Urinary bladder (tissue), 4 donors: ENCODE measurements around the gene TIAM1. TPM values are rescaled to one million over a fixed set of nuclear protein-coding genes. Genes with fewer than 3 reads are reported as not detected.

Experiments used
- DNase-seq: peaks from one replicate; pipeline ENCODE4 v3.0.0-alpha.2; 2015; ENCODE audit errors: extremely low spot score
- H3K27ac ChIP-seq: one replicate; pipeline ENCODE4 v1.5.1; 2013; ENCODE audit warnings: low read depth, mild to moderate bottlenecking, moderate library complexity
- H3K36me3 ChIP-seq: one replicate; pipeline ENCODE4 v1.6.1; 2013; ENCODE audit warnings: mild to moderate bottlenecking, moderate library complexity; ENCODE audit not compliant: insufficient read depth
- H3K4me1 ChIP-seq: one replicate; pipeline ENCODE4 v1.6.1; 2013; ENCODE audit warnings: mild to moderate bottlenecking, moderate library complexity; ENCODE audit not compliant: insufficient read depth
- H3K4me3 ChIP-seq: one replicate; pipeline ENCODE4 v1.5.1; 2013; ENCODE audit warnings: low read depth, low read length
- WGBS: extraction: QIAGEN DNeasy Blood & Tissue Kit; methylation state at CpG from one replicate; pipeline ENCODE4 v1.1.7; 2013; 5-methylcytosine and 5-hydroxymethylcytosine counted together
- polyA plus RNA-seq: library from polyadenylated mRNA; stranded (reverse); fragments of 200-250 nt; gene quantifications from one replicate; pipeline ENCODE4 v1.2.3, GENCODE V29; 2013
- total RNA-seq: library from RNA; depleted of rRNA; stranded (reverse); fragments of >200 nt; gene quantifications from one replicate; pipeline ENCODE4 v1.2.3, GENCODE V29; 2014
- donor health status: healthy with polysubstance abuse.
- donor health status: healthy.

Gene TIAM1
- total and polyA plus RNA-seq, 2 donors = 10.0 to 36.0 TPM

- no peaks in the 10 kb centered on the region for H3K4me1 ChIP-seq
- H3K4me3 ChIP-seq = no peak overlapping the region
- no peak for DNase-seq
- no peak overlapping the region for H3K27ac ChIP-seq
- H3K36me3 ChIP-seq = no peaks in the 10 kb centered on the region
- WGBS = 92% methylated on average over 8 of the region's 8 CpGs
Measured at GRCh38 chr21:31261759-31262158, 82.3 kb downstream of the TIAM1 start.

GRCh38 chr21:31260790-31261189 is 83.3 kb downstream of the TIAM1 start:
- WGBS = 46% methylated on average over 4 of the region's 4 CpGs
- no peak for DNase-seq
- Histone ChIP-seq H3K4me1 (no peaks in the 10 kb centered on the region), H3K27ac (no peak overlapping the region), H3K4me3 (no peak overlapping the region), H3K36me3 (no peaks in the 10 kb centered on the region)

GRCh38 chr21:31258073-31258472 is 86.0 kb downstream of the TIAM1 start:
- 81% methylated on average over 4 of the region's 4 CpGs for WGBS
- no peak overlapping the region for H3K4me3 ChIP-seq
- no peaks in the 10 kb centered on the region for H3K36me3 ChIP-seq
- H3K4me1 ChIP-seq = no peaks in the 10 kb centered on the region
- no peak overlapping the region for H3K27ac ChIP-seq
- no peak for DNase-seq

DNA sequence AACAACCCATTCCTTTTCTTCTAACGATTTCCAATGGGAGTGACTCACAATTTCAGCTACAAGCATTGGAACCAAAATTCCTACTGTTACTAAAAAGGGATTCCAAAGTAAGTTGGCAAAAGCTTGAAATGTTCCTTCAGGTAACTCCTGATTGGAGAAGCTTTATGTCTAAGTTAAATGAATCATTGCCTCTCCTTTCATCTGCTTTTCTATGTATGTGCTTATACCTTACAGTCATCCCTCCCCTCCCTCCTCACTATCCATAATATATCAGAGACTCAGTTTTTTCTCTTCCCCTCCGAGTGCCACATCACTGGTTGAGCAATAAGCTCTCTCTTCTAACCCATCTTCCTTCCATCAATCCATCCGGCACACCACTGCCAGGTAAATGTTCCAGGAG is 86.8 kb downstream of the TIAM1 start:
- Histone ChIP-seq H3K36me3 (no peaks in the 10 kb centered on the region), H3K27ac (no peak overlapping the region), H3K4me3 (no peak overlapping the region), H3K4me1 (no peaks in the 10 kb centered on the region)
- WGBS = 78% methylated on average over 3 of the region's 3 CpGs
- DNase-seq = no peak

DNA sequence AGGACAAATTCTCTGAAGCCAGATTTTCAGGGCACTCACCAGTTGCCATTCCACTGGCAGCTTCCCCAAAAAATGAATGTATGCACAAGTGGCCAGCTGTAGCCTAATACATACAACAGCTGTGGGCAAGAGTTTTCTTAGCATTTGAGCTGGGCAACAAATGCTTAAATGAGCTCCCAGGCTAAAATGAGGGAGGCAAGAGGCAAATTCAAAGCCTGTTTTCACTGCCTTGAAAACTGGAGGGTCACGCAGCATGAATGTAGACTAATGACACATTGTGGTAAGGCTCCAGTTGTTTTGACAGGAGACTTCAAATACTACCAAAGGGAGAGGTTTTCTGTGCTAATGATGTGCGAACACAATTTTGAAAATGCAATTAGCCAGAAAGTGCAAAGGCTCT is 88.2 kb downstream of the TIAM1 start:
- DNase-seq = no peak
- no peaks in the 10 kb centered on the region for H3K4me1 ChIP-seq
- H3K36me3 ChIP-seq = no peaks in the 10 kb centered on the region
- no peak overlapping the region for H3K4me3 ChIP-seq
- 97% methylated on average over 2 of the region's 2 CpGs for WGBS
- H3K27ac ChIP-seq = no peak overlapping the region

GRCh38 chr21:31255036-31255435 is 89.0 kb downstream of the TIAM1 start:
- WGBS = 93% methylated on average over 4 of the region's 4 CpGs
- DNase-seq = no peak
- H3K36me3 ChIP-seq = no peaks in the 10 kb centered on the region
- no peak overlapping the region for H3K27ac ChIP-seq
- no peak overlapping the region for H3K4me3 ChIP-seq
- H3K4me1 ChIP-seq = no peaks in the 10 kb centered on the region

- H3K36me3 ChIP-seq = no peaks in the 10 kb centered on the region
- WGBS = 98% methylated on average over 2 of the region's 2 CpGs
- H3K4me3 ChIP-seq = no peak overlapping the region
- no peak overlapping the region for H3K27ac ChIP-seq
- DNase-seq = no peak
- H3K4me1 ChIP-seq = no peaks in the 10 kb centered on the region
Measured at GRCh38 chr21:31254131-31254530, 89.9 kb downstream of the TIAM1 start.

DNA sequence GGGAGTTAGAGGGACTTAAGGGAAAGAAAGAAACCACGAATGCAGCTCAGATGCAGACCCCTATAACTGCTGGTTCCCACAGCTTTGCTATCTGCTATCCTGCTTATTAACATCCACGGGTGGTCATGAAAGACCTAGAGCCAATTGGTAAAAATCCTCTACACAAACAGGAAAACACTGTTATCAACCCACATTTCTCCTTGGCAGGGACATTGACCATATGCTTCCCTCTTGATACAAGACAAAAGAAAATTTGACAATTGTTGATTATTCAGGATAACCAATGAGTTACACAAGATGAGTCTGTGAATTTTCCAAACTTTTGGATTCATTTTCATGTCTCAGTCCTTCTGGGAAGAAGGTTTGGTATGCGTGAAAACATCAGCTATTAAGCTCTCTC is 90.4 kb downstream of the TIAM1 start:
- 42% methylated on average over 3 of the region's 3 CpGs for WGBS
- no peak for DNase-seq
- Histone ChIP-seq H3K27ac (no peak overlapping the region), H3K4me1 (no peaks in the 10 kb centered on the region), H3K4me3 (no peak overlapping the region), H3K36me3 (no peaks in the 10 kb centered on the region)

GRCh38 chr21:31252611-31253010 is 91.5 kb downstream of the TIAM1 start:
- DNase-seq = no peak
- Histone ChIP-seq H3K27ac (no peak overlapping the region), H3K36me3 (no peaks in the 10 kb centered on the region), H3K4me1 (no peaks in the 10 kb centered on the region), H3K4me3 (no peak overlapping the region)
- 87% methylated on average over 6 of the region's 6 CpGs for WGBS

- 95% methylated on average over 14 of the region's 14 CpGs for WGBS
- H3K36me3 ChIP-seq = no peaks in the 10 kb centered on the region
- no peaks in the 10 kb centered on the region for H3K4me1 ChIP-seq
- no peak for DNase-seq
- H3K27ac ChIP-seq = no peak overlapping the region
- no peak overlapping the region for H3K4me3 ChIP-seq
Measured at GRCh38 chr21:31252091-31252490, 92.0 kb downstream of the TIAM1 start.

DNA sequence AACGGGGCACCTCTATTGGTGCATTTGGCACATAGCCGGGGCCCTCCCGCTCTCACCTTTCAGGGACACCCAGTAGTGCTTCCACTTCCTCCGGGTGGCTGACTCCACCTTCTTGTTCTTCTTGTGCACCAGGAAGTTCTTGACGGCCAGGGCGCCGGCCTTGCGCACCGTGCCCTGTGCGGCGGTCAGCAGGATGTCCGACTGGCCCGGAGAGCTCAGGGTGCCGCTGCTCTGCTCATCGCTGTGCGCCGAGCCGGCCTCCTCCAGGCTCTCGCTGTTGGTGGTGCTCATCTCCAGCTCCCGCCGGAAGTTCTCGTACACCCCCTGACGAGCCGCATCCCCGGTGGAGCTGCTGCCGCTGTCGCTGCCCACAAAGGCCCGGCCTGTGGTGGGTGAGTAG is 92.4 kb downstream of the TIAM1 start:
- WGBS = 97% methylated on average over 28 of the region's 28 CpGs
- H3K36me3 ChIP-seq = no peaks in the 10 kb centered on the region
- no peak overlapping the region for H3K4me3 ChIP-seq

GRCh38 chr21:31248598-31248997 is 95.5 kb downstream of the TIAM1 start:
- 90% methylated on average over 2 of the region's 2 CpGs for WGBS
- no peaks in the 10 kb centered on the region for H3K4me1 ChIP-seq
- H3K4me3 ChIP-seq = no peak overlapping the region
- DNase-seq = no peak
- peaks cover 2% of the 10 kb centered on the region for H3K36me3 ChIP-seq
- H3K27ac ChIP-seq = no peak overlapping the region

More for the DNA sequence above, 92.4 kb downstream of the TIAM1 start:
- Histone ChIP-seq H3K4me1 (no peaks in the 10 kb centered on the region), H3K27ac (no peak overlapping the region)
- no peak for DNase-seq

- Histone ChIP-seq H3K4me3 (no peak overlapping the region), H3K36me3 (peaks cover 2% of the 10 kb centered on the region), H3K4me1 (no peaks in the 10 kb centered on the region), H3K27ac (no peak overlapping the region)
- 97% methylated on average over 2 of the region's 2 CpGs for WGBS
- no peak for DNase-seq
Measured at GRCh38 chr21:31243611-31244010, 100.5 kb downstream of the TIAM1 start.

DNA sequence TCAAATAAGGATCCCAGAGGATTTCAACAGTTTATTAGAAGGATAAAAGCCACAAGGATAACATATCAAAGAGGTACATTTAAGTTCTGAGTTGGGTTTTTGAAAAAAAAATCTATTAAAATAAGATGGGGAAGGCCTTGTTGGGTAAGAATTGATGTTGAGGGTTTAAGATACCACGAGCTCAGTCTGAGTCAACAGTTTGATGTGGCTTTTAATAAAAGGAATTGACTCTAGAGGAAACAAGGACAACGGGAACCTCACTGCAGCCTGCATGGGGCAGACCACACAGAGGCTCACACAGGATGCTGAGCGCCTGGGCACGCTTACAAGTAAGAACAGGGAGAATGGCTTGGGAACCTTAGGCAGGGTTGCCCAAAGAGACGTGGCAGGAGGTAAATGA is 107.5 kb downstream of the TIAM1 start:
- Histone ChIP-seq H3K4me1 (no peaks in the 10 kb centered on the region), H3K27ac (no peak overlapping the region), H3K4me3 (no peak overlapping the region), H3K36me3 (no peaks in the 10 kb centered on the region)
- no peak for DNase-seq
- 61% methylated on average over 5 of the region's 5 CpGs for WGBS
